GM19328 (cell line): ENCODE measurements around the gene SETBP1.

Experiments
- ATAC-seq: cut with Tn5 transposase; IDR thresholded peaks from one replicate; pipeline ENCODE4 v1.9.1; 2021; ENCODE audit warnings: mild to moderate bottlenecking, moderate library complexity; ENCODE audit not compliant: unreplicated experiment

The SETBP1 gene

DNA sequence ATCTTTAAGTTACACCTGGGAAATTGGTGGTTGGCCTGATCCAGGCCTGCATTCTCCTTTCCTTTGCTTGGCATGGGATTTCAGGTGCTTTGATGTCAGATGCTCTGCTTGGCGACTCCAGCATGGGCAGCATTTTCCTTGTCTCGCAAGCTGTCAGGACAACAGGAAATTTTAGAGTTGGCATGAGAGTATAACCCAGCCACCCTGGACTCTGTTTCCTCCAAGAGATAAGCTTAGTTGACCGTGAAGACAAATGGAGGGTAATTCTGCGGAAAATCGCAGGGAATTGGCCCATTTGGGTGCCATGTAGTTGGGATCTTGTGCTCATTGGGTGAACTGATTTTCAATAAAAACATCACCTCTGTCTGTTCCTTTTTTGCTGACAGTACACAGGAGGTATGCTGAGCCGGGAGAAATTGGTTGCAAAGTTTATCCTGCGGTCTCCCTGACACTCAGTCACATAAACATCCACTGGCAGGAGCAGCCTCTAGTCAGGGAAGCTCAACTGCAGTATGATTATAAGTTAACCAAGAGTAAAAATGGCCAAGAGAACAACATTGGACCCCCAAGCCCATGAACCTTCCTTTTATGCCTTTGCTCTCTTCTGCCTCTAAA, 409.9 kb downstream of the SETBP1 start:
- no peak for ATAC-seq

DNA sequence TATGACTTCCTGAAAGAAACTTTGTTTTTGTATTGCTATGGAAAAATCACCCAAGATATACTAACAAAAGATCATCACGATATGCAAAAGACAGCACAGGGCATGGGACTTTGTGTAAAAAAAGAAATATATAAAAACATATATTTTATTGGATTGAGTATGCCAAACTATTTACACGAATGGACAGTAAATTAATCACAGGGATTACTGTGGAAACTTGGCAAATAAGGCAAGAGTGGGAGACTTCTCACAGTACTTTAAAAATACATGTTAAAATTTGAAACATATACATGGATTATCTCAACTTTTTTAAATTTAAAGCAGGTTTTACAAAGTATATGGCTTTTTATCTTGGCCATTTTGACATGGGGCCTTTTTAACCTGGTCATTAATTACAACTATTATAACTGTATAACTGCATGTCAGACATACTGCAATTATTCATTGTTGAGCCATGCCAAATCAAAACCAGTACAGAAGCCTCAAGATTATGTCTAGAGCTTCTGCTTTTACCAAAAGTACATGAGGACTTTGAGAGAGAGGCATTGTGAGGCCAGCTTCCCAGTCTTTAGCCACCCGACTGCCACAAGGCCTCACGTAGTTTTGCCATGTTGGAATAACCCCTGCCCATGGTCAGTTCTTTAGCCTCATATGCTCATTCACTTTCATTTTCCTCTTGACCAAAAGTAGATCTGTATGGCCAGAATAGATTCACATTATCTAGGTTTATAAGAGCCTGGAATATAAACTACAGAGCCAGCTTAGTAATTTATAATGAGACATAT, 419.8 kb downstream of the SETBP1 start:
- ATAC-seq = no peak

DNA sequence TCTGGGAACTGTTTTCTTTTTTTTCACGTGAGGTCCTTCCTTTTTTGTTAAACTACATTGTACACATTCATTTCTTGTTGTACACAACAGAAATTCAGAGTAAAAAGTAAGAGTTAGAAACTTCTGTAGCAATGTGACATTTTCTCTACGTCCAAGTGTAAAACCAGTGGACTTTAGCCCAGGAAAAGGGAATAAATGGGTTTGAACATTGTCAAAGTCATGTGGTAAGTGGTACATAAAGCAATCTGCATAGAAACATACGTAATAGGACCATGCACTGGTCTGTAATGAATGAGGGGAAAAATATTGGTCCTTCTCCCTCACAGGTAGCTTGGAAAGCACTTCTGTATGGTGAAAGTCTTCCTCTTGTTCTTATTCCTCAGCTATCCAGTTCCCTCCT, 421.4 kb downstream of the SETBP1 start:
- ATAC-seq = no peak

DNA sequence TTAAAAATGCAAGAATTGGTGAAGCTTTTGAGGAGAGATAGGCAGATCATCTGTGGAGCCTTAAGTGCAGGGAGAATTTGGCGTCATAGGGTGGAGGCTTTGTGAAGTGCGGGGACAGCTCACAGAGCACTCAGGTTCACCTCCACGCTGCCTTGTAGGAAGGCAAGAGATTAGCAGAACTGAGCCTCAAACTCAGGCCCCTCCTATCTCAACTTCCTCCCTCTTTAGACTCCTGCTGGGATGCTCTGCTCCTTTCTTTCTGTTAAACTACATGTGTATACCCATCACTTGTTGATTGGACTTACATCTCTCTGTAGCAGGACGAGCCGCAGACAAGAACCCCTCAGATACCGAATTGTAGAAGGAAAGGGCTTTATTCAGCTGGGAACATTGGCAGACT, 422.2 kb downstream of the SETBP1 start:
- ATAC-seq = no peak

DNA sequence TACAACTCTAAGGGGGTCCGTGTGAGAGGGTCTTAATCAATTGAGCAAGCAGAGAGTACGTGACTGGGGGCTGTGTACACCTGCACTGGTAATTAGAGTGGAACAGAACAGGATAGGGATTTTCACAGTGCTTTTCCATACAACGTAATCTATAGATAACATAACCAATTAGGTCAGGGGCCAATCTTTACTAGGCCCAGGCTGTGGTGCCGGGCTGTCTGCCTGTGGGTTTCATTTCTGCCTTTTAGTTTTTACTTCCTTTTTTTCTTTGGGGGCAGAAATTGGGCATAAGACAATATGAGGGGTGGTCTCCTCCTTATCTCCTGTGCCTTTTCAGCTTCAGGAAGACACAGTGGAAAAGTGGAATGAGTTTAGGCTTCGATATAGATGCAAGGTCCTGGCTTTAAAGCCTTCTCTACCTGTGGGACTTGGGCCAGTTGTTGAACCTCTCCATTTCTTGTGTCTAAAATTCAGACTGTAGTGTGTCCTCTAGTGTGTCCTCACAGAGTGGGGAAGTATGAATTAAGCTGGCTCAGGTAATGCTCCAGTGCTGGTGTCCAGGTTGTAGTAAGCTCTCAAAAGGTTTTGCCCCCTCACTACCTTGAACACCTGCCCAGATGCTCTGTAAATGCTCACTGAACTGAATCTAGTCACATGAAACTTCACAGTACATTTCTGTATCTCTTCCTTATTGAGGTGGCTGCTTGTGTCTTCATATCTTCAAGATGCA, 422.8 kb downstream of the SETBP1 start:
- peak; percentile 39 for ATAC-seq

DNA sequence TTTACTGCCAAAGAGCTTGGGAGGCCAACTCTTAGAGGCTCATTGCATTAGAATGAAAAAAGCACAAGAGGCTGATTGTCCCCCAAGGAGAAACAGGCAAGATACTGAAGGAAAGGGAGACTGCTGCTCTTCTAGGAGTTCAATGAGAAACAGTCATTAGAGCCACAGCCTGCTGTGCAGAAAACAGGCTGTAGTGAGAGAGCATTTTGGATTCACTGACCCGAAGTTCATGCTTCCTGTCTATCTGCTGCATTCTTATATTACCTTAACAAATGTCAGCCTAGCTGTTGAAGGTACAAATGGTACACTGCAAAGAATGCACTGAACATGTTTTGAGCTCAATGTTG, 423.3 kb downstream of the SETBP1 start:
- peak; percentile 25 for ATAC-seq

DNA sequence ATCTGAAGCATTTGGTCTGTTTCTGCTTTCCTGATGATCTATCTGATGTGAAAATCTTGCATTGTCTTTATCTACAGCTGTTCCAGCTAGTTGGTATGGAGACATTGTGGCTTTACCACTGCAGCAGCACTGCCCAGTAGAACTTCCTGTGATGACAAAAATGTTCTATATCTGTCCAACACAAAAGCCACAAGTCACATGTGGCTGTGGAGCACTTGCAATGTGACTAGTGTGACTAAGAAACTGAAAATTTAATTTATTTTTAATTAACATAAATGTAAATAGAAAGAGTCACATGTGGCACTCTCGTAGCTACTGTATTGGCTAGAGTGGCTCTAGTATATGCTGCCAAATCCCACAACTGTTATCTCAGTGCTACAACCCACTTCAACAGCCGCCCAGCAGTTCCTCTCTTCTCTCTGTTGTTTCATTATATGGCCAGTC, 425.7 kb downstream of the SETBP1 start:
- ATAC-seq = peak; percentile 79

DNA sequence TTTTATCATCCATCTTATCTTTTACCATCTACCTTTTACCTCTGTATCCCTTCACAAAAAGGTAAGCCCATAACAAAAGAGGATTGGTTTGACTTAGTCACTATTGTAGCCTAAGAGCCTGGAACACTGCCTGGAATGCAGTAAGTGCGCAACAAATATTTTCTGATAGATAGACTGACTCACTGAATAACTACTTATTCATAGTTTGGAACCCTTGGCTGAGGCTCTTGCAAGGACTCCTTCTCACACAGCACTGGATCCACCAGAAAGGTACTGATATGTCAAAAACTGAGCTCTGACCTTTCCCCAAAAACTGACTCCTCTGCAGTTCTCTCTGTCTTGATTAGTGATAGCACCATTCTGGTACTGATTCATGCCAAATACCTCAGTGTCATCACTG, 426.7 kb downstream of the SETBP1 start:
- no peak for ATAC-seq

DNA sequence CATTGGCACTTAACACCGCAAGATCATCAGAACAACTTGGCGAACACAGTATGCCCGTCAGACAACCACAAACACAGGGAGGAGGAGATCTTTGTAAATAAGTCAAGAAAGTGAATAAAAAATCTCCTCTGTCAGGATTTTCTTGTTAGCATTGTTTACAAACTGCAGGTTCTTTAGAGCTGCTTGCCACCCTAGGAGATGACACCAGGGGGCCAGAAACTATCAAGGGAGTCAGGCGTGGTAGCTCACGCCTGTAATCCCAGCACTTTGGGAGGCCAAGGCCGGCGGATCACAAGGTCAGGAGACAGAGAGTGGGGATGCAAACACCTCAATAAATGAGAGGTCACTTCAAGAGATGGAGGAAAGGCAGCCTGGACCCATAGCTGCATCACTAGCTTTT, 428.1 kb downstream of the SETBP1 start:
- no peak for ATAC-seq

DNA sequence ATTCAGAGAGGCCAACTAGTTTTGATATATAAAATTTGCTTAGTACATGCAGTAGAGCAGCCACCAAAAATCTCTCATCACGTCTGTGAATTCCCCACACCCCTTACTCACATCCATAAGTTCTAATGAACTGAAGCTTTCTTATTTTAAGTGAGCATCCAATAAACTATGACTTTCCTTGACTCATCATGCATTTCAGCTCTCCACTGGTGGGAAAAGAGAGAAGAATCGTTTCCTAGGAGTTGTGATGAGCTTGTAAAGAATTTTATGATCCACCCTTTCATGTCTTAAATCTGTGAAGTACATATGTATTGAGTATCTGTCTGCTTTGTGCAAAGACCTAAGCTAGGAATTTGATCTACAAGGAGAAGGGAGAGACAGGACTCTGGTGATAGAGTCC, 428.6 kb downstream of the SETBP1 start:
- no peak for ATAC-seq

DNA sequence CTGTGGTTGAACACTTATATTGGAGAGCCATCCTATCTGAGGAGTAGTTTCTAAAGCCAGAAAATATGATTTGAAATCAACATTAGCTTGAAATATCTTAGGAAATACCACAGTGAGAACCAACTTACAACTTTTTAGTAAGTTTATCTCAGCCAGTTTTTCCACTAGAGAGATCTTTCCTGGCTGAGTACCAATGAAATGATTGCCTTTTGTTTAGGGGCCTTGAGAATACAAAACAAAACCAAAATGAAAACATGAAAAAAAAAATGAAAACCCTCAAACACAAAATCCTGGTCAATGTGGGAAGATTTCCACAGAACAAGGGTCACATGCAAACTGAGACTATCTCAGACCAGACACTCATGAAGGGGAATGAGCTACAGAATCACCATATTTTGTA, 429.0 kb downstream of the SETBP1 start:
- ATAC-seq = no peak

DNA sequence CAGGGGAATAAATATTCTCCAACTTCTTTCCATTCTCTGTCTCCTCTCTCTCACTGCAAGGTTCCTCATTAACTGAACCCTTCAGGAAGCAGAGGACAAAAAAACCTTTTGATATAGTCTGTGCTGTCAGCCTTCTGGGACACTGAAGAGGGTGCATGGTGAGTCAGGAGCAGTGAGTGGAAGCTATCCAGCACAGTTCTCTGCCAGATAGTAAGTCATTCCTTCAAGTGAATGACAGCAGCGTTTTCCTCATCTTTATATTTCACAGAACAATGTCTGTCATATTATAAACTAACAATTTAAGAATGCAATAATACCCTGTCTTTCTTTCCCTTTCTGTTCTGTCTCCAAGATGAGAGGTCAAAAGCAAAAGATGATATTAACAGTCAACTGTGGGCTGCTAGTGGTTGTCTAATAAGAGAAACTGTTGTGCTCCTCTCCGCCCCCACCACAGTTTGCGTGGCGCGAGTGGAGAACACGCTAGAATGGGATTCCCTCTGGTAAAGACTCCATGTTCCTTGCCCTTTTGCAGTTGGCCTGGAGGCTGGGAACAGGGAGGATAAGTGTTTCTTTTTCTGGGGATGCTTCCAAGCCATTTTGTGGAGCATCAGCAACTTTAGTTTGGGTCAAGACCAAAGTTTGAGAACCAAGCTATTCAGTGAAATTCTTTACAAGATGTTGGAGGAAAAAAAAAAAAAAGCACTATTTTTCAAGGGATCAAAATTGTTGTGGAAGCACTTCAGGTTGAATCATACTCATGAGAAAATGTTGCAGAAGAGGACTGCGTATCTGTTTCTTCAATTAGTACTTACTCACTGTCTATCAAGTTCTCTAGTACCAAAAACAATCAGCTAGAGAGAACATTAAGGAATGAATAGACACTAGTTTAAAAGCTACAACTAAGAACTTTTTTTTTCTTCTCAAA, 430.2 kb downstream of the SETBP1 start:
- no peak for ATAC-seq

DNA sequence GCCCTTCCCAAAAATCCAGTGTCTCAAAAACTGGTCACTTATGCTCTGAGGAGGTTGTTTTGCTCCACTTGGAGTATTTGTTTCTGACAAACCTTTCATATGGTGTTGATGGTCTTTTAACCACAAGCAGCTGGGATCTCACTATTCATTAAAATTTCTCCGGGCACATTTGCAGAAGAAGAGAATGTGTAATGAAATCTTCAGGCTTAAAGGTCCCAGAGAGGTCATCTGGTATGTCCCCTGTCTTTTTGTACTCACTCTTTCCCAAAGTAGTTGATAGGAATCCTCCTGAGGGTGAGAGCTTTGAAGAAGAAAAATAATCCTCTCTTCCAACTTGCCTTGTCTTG, 430.8 kb downstream of the SETBP1 start:
- ATAC-seq = no peak

DNA sequence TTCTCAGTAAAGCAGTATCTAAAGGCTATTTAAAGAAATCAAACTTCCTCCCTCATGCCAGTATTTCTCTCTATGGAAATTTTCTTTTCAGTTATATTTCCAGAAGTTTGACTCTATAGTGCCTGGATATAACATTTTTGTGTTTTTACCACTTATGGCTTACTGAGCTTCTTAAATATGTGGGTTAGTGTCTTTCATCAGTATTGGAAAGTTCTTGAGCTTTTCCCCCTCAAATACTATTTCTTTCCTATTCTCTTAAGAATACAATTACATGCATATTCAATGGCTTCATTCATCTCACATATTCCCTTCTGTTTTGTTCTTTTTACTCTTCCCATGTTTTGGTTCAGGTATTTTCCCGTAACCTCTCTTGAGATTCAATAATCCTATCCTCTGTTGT, 432.0 kb downstream of the SETBP1 start:
- no peak for ATAC-seq

DNA sequence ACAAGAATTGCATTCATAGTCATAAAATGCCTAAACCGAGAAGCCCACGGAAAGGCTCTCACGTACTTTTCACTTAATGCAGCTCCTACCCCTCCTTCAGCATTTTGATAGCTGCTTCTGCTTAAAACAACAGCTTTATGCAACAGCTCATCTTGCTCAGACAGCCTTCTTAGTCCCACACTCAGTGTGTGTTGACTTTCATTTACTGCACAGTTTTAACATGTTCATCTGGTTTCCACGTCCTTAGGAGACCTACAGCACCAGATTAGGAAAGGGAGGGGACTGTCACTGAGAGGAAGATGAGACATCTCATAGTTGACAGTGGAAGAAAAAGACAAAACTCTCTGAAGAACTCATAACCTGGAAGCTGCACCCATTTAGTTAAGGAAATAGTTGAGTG, 435.4 kb downstream of the SETBP1 start:
- no peak for ATAC-seq
